Effector memory CD8-positive, alpha-beta T cell (primary cell): ENCODE results near the gene FCRL2.

Experiments
- ATAC-seq: fragments of 150-1000 bp; cut with Tn5 transposase; replicated peaks from 2 replicates; pipeline ENCODE4 v1.10.0; 2021; ENCODE audit warnings: mild to moderate bottlenecking, moderate library complexity
- DNase-seq, 3 experiments: peaks; one replicate each; pipeline ENCODE4 v3.0.0; 2021
- H3K27ac Mint-ChIP-seq, 2 donors: one replicate each; pipeline ENCODE4 v1.8.0; 2022; ENCODE audit warnings: mild to moderate bottlenecking in 2 of 2, mixed read lengths in 2 of 2, moderate library complexity in 2 of 2
- H3K27me3 Mint-ChIP-seq, 2 donors: one replicate each; pipeline ENCODE4 v1.8.0; 2022; ENCODE audit warnings: mixed read lengths in 2 of 2
- H3K36me3 Mint-ChIP-seq: one replicate; pipeline ENCODE4 v1.8.0; 2022; ENCODE audit warnings: mild to moderate bottlenecking, moderate library complexity, mixed read lengths; ENCODE audit not compliant: insufficient read depth
- H3K4me1 Mint-ChIP-seq, 2 donors: one replicate each; pipeline ENCODE4 v1.8.0; 2022; ENCODE audit warnings: low read depth in 2 of 2, mixed read lengths in 2 of 2
- H3K4me3 Mint-ChIP-seq, 2 donors: one replicate each; pipeline ENCODE4 v1.8.0; 2022; ENCODE audit warnings: mild to moderate bottlenecking in 2 of 2, mixed read lengths in 2 of 2, moderate library complexity in 2 of 2
- H3K9me3 Mint-ChIP-seq, 2 donors: one replicate each; pipeline ENCODE4 v1.8.0; 2022; ENCODE audit warnings: mixed read lengths in 2 of 2

The FCRL2 gene

GRCh38 chr1:157734321-157734720 is 42.6 kb downstream of the FCRL2 start:
- H3K27ac Mint-ChIP-seq = no peak overlapping the region
- no peak for ATAC-seq
- H3K27me3 Mint-ChIP-seq = no peaks in the 10 kb centered on the region
- H3K9me3 Mint-ChIP-seq = no peaks in the 10 kb centered on the region
- H3K4me1 Mint-ChIP-seq = peaks cover 11 to 34% of the 10 kb centered on the region in 2 donors
- no peak overlapping the region for H3K4me3 Mint-ChIP-seq
- H3K36me3 Mint-ChIP-seq = no peaks in the 10 kb centered on the region
- DNase-seq = no peak

GRCh38 chr1:157732755-157733154 is 44.2 kb downstream of the FCRL2 start:
- H3K9me3 Mint-ChIP-seq = no peaks in the 10 kb centered on the region

GRCh38 chr1:157725221-157725577 is 51.7 kb downstream of the FCRL2 start:
- H3K9me3 Mint-ChIP-seq = peaks cover 3 to 8% of the 10 kb centered on the region in 2 donors
- H3K27me3 Mint-ChIP-seq = no peaks in the 10 kb centered on the region
- ATAC-seq (peak; percentile 44), DNase-seq (peak; percentile 27 to 32 (median 32))
- H3K27ac Mint-ChIP-seq = peak overlapping the region in 1 of 2 donors; percentile 85
- H3K36me3 Mint-ChIP-seq = peaks cover 6% of the 10 kb centered on the region
- peaks cover 34 to 54% of the 10 kb centered on the region in 2 donors for H3K4me1 Mint-ChIP-seq
- H3K4me3 Mint-ChIP-seq = peak overlapping the region in 1 of 2 donors; percentile 79

More at GRCh38 chr1:157732755-157733154, 44.2 kb downstream of the FCRL2 start:
- DNase-seq = no peak
- Mint-ChIP-seq H3K4me1 (peaks cover 11 to 31% of the 10 kb centered on the region in 2 donors), H3K27me3 (no peaks in the 10 kb centered on the region), H3K36me3 (no peaks in the 10 kb centered on the region), H3K27ac (no peak overlapping the region), H3K4me3 (no peak overlapping the region)
- no peak for ATAC-seq

GRCh38 chr1:157724537-157725220 is 52.3 kb downstream of the FCRL2 start:
- Mint-ChIP-seq H3K36me3 (peaks cover 6% of the 10 kb centered on the region), H3K4me3 (peak overlapping the region in 1 of 2 donors; percentile 79), H3K4me1 (peaks cover 34 to 55% of the 10 kb centered on the region in 2 donors), H3K9me3 (peaks cover 3 to 8% of the 10 kb centered on the region in 2 donors), H3K27ac (peak overlapping the region in 1 of 2 donors; percentile 85), H3K27me3 (no peaks in the 10 kb centered on the region)
- DNase-seq (no peak), ATAC-seq (peak; percentile 35)

GRCh38 chr1:157723157-157723556 is 53.8 kb downstream of the FCRL2 start:
- Mint-ChIP-seq H3K36me3 (peaks cover 6% of the 10 kb centered on the region), H3K4me1 (peaks cover 34 to 60% of the 10 kb centered on the region in 2 donors), H3K27me3 (no peaks in the 10 kb centered on the region), H3K9me3 (peaks cover 3 to 8% of the 10 kb centered on the region in 2 donors), H3K27ac (peak overlapping the region; percentile 1 to 86), H3K4me3 (peak overlapping the region; percentile 1 to 59)
- DNase-seq = peak in 1 of 3 experiments; percentile 24
- peak; percentile 86 for ATAC-seq

- peak overlapping the region; percentile 6 to 86 for H3K27ac Mint-ChIP-seq
Measured at GRCh38 chr1:157721985-157722384, 54.9 kb downstream of the FCRL2 start.

GRCh38 chr1:157715736-157716135 is 61.2 kb downstream of the FCRL2 start:
- DNase-seq (no peak), ATAC-seq (no peak)
- peaks cover 1 to 3% of the 10 kb centered on the region in 2 donors for H3K9me3 Mint-ChIP-seq
- no peak overlapping the region for H3K4me3 Mint-ChIP-seq
- H3K27ac Mint-ChIP-seq = no peak overlapping the region
- no peaks in the 10 kb centered on the region for H3K36me3 Mint-ChIP-seq
- H3K4me1 Mint-ChIP-seq = peaks cover under 1 to 10% of the 10 kb centered on the region in 2 donors
- no peaks in the 10 kb centered on the region for H3K27me3 Mint-ChIP-seq

More at GRCh38 chr1:157721985-157722384, 54.9 kb downstream of the FCRL2 start:
- Mint-ChIP-seq H3K4me3 (no peak overlapping the region), H3K9me3 (peaks cover 3 to 8% of the 10 kb centered on the region in 2 donors), H3K36me3 (peaks cover 6% of the 10 kb centered on the region), H3K27me3 (no peaks in the 10 kb centered on the region), H3K4me1 (peaks cover 29 to 56% of the 10 kb centered on the region in 2 donors)
- ATAC-seq = no peak
- DNase-seq = no peak

GRCh38 chr1:157711802-157712201 is 65.1 kb downstream of the FCRL2 start:
- DNase-seq (no peak), ATAC-seq (no peak)
- no peak overlapping the region for H3K4me3 Mint-ChIP-seq
- H3K27ac Mint-ChIP-seq = no peak overlapping the region
- peaks cover 6% of the 10 kb centered on the region in 2 donors for H3K4me1 Mint-ChIP-seq
- no peaks in the 10 kb centered on the region for H3K36me3 Mint-ChIP-seq
- H3K27me3 Mint-ChIP-seq = no peaks in the 10 kb centered on the region
- peaks cover 0 to 7% of the 10 kb centered on the region in 2 donors for H3K9me3 Mint-ChIP-seq

GRCh38 chr1:157704878-157705277 is 72.1 kb downstream of the FCRL2 start:
- H3K27ac Mint-ChIP-seq = peak overlapping the region; percentile 5 to 93
- ATAC-seq (no peak), DNase-seq (no peak)
- peak overlapping the region in 1 of 2 donors; percentile 53 for H3K4me3 Mint-ChIP-seq
- H3K9me3 Mint-ChIP-seq = peaks cover 0 to 7% of the 10 kb centered on the region in 2 donors
- no peaks in the 10 kb centered on the region for H3K27me3 Mint-ChIP-seq
- H3K36me3 Mint-ChIP-seq = peaks cover 2% of the 10 kb centered on the region
- peaks cover 28 to 58% of the 10 kb centered on the region in 2 donors for H3K4me1 Mint-ChIP-seq

- H3K27ac Mint-ChIP-seq = peak overlapping the region in 1 of 2 donors; percentile 93
- DNase-seq (no peak), ATAC-seq (no peak)
- H3K4me1 Mint-ChIP-seq = peaks cover 31 to 63% of the 10 kb centered on the region in 2 donors
- H3K4me3 Mint-ChIP-seq = no peak overlapping the region
- peaks cover 4% of the 10 kb centered on the region for H3K36me3 Mint-ChIP-seq
- peaks cover 0 to 7% of the 10 kb centered on the region in 2 donors for H3K9me3 Mint-ChIP-seq
- no peaks in the 10 kb centered on the region for H3K27me3 Mint-ChIP-seq
Measured at GRCh38 chr1:157703981-157704380, 73.0 kb downstream of the FCRL2 start.

GRCh38 chr1:157702308-157702825 is 74.6 kb downstream of the FCRL2 start:
- Mint-ChIP-seq H3K4me1 (peaks cover 44 to 78% of the 10 kb centered on the region in 2 donors), H3K27ac (peak overlapping the region; percentile 39 to 91), H3K9me3 (no peaks in the 10 kb centered on the region), H3K36me3 (peaks cover 7% of the 10 kb centered on the region), H3K27me3 (peaks cover 0 to 9% of the 10 kb centered on the region in 2 donors), H3K4me3 (peak overlapping the region in 1 of 2 donors; percentile 32)
- ATAC-seq = peak; percentile 37
- DNase-seq = no peak

- Mint-ChIP-seq H3K27me3 (peaks cover 0 to 9% of the 10 kb centered on the region in 2 donors), H3K4me1 (peaks cover 56 to 83% of the 10 kb centered on the region in 2 donors), H3K9me3 (no peaks in the 10 kb centered on the region), H3K4me3 (peak within 1 kb of the TSS; percentile 65 to 83), H3K36me3 (peaks cover 7% of the 10 kb centered on the region), H3K27ac (peak within 1 kb of the TSS; percentile 84 to 91)
- peak; percentile 85 for ATAC-seq
- peak; percentile 15 to 47 (median 18) for DNase-seq
Measured at GRCh38 chr1:157700732-157701131, 76.2 kb downstream of the FCRL2 start, which contains the start of gene FCRL3. Gene FCRL3 (minus strand): TSS chr1:157700769. CDS start chr1:157700489, 280 bp downstream.

GRCh38 chr1:157700305-157700704 is 76.6 kb downstream of the FCRL2 start:
- Mint-ChIP-seq H3K4me1 (peaks cover 54 to 83% of the 10 kb centered on the region in 2 donors), H3K9me3 (no peaks in the 10 kb centered on the region), H3K27ac (peak overlapping the region; percentile 84 to 91), H3K27me3 (peaks cover 0 to 9% of the 10 kb centered on the region in 2 donors), H3K36me3 (peaks cover 9% of the 10 kb centered on the region), H3K4me3 (peak overlapping the region; percentile 65 to 83)
- ATAC-seq (peak; percentile 4), DNase-seq (no peak)
